Stimulated activated CD4-positive, alpha-beta T cell treated with anti-CD3 and anti-CD28 coated beads, TNF-alpha, amount 100 ng/mL, for 24 hours (primary cell): ENCODE data around the gene DIP2A.

ENCODE experiments used
- DNase-seq, 3 experiments: peaks; one replicate each; pipeline ENCODE4 v3.0.0-alpha.2; 2020; ENCODE audit warnings: low read depth in 3 of 3

DIP2A gene

GRCh38 chr21:46617267-46618051, 158.8 kb downstream of the DIP2A start:
- no peak for DNase-seq

- DNase-seq = no peak
Observed at GRCh38 chr21:46618738-46619379, 160.2 kb downstream of the DIP2A start.
